ENCODE results near the gene ZNF80.
"Not testable (repeated sequence)": the region's sequence is repeated elsewhere in the genome, so short reads cannot be mapped to it uniquely, and the experiment has no call there.

The ZNF80 gene

DNA sequence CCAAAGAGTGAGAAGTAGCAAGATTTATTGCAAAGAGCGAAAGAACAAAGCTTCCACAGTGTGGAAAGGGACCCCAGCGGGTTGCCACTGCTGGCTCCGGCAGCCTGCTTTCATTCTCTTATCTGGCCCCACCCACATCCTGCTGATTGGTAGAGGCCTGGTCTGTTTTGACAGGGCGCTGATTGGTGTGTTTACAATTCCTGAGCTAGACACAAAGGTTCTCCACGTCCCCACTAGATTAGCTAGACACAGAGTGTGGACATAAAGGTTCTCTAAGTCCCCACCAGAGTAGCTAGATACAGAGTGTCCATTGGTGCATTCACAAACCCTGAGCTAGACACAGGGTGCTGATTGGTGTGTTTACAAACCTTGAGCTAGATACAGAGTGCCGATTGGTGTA lies at the start of gene ZNF80:
TSS of gene ZNF80 (minus strand) at position 101 of the 400 bp plus-strand sequence. CDS start 504 bp downstream, outside the sequence.
- not testable (repeated sequence) for DNase-seq

DNA sequence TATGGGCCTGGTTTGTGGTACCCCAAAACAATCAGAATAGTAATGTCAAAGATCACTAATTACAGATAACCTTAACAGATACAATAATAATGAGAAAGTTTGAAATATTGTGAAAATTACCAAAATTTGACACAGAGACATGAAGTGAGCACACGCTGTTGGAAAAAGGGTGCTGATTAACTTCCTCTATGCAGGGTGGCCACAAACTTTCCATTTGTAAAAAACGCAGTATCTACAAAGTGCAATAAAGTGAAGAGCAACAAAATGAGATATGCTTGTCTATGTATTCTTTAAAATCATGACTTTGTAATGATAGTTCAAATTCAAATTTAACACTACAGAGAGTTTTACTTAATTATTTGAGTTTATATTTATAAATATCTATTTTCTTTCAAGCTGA lies 48.9 kb upstream of the ZNF80 start:
- no peak for DNase-seq

- no peak for DNase-seq
Observed at GRCh38 chr3:114285648-114286230, 48.4 kb upstream of the ZNF80 start.

DNA sequence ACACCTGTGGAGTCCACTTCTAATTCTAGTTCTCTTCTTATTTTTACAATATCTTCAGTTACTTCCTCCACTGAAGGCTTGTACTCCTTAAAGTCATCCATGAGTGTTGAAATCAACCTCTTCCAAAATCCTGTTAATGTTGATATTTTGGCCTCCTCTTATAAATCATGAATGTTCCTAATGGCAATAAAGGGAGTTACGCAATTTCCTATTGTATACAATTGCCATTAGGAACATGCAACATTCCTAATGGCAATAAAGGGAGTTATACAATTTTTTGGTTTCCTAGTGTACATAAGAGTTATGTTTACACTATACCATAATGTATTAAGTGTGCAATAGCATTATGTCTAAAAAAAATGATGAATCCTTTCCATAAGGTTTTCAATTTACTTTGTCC lies 47.3 kb upstream of the ZNF80 start:
- DNase-seq, result no peak

DNA sequence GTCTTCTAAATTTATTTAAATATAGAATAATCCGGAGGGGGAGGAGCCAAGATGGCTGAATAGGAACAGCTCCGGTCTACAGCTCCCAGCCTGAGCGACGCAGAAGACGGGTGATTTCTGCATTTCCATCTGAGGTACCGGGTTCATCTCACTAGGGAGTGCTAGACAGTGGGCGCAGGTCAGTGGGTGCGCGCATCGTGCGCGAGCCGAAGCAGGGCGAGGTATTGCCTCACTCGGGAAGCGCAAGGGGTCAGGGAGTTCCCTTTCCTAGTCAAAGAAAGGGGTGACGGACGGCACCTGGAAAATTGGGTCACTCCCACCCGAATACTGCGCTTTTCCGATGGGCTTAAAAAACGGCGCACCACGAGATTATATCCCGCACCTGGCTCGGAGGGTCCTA lies 39.5 kb upstream of the ZNF80 start:
- DNase-seq, result not testable (repeated sequence)

GRCh38 chr3:114274929-114275328 lies 37.6 kb upstream of the ZNF80 start:
- no peak for DNase-seq

DNA sequence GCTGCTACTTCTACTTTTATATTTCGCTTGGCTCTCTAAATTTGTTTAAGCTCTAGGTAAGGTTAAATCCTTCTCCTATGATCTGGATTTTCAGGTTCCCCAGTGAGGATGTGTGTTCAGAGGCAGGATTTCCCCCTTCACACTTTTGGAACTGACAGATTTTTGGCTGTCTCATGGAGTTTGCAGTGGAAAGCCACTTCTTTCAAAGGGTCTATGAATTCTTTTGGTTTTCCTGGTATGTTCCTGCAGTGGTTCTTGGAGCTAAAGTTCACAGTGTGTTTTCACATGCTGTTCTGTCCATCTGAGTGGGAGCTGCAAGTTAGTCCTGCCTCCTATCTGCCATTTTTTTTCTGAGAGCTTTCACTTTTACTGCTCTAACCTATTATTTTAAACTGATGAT lies 34.9 kb upstream of the ZNF80 start:
- DNase-seq, result no peak

DNA sequence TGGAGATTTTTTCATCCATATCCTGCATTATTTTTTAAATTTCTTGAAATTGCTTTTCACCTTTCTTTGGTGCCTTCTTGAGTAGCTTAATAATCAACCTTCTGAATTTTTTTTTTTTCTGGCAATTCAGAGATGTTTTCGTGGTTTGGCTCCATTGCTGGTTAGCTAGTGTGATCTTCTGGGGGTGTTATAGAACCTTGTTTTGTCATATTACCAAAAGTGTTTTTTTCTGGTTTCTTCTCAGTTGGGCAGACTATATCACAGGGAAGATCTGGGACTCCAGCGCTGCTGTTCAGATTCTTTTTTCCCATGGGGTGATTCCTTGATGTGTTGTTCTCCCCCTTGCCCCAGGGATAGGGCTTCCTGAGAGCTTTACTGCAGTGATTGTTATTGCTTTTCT lies 32.6 kb upstream of the ZNF80 start:
- no peak for DNase-seq

GRCh38 chr3:114260152-114260551 lies 22.8 kb upstream of the ZNF80 start:
- no peak for DNase-seq

DNA sequence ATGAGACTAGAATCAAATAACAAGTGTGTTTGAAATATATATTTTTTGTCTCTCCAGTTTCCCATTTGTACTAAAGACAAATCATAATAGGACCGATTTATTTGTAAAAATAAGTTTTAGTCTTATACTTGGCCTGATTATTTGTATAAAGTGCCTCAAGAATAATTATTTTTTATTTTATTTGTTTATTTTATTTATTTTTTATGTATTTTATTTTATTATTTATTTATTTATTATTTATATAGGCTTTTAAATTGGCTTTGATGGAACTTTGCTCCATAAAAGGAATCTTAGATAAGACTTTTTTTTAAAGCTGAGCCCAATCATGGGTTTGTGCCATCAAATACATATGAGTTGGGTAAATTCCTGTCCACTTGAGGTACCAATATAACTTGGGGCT lies 22.2 kb upstream of the ZNF80 start:
- no peak for DNase-seq

- no peak for DNase-seq
Observed at GRCh38 chr3:114253505-114253904, 16.1 kb upstream of the ZNF80 start.

DNA sequence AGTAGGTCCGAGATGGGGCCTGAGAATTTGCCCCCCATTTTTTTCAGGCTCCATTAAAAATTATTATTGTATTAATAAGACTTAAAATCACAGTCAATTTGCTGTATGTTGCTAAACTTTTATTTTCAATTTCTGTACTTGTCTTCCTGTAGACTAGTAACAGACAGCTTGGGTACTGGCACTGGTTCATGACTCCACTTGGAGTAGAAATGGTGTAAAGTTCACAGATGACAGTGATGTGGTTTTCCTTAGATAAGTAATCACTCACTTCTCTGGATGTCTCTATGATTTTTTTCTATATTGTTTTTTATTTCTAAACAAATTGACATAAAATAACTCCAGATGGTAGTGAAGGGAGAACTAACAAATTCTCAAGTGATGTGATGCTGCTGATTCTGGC lies 15.6 kb upstream of the ZNF80 start:
- DNase-seq, result no peak

GRCh38 chr3:114242947-114243346 lies 5.6 kb upstream of the ZNF80 start:
- no peak for DNase-seq

- DNase-seq, result no peak
Observed at GRCh38 chr3:114241262-114241661, 3.9 kb upstream of the ZNF80 start.

DNA sequence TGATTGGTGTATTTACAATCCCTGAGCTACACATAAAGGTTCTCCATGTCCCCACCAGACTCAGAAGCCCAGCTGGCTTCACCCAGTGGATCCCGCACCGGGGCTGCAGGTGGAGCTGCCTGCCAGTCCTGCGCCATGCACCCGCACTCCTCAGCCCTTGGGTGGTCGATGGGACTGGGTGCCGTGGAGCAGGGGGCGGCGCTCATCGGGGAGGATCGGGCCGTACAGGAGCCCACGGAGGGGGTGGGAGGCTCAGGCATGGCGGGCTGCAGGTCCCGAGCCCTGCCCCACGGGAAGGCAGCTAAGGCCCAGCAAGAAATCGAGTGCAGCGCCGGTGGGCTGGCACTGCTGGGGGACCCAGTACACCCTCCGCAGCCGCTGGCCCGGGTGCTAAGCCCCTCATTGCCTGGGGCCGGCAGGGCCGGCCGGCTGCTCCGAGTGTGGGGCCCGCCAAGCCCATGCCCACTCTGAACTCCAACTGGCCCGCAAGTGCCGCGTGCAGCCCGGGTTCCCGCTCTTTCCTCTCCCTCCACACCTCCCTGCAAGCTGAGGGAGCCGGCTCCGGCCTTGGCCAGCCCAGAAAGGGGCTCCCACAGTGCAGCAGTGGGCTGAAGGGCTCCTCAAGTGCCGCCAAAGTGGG lies 888 bp upstream of the ZNF80 start:
- not testable (repeated sequence) for DNase-seq

- no peak for DNase-seq
Observed at GRCh38 chr3:114235431-114235830, 1.9 kb downstream of the ZNF80 start.

DNA sequence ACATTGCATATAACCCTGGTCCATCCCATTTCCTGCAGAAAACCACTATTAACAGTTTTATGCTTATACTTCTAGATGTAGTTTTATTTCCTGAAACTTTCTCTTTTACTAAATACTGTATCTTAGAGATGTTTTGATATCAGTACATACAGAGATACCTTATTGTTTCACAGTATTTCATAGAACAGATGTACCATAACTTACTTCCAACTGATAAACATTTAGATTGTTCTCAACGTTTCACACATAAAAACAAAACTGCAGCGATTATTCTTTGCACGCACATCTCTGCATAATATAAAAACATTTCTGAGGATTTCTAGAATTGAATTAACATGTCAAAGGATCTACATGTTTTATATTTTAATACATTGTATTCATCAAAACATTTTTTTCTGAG lies 2.6 kb downstream of the ZNF80 start:
- no peak for DNase-seq

DNA sequence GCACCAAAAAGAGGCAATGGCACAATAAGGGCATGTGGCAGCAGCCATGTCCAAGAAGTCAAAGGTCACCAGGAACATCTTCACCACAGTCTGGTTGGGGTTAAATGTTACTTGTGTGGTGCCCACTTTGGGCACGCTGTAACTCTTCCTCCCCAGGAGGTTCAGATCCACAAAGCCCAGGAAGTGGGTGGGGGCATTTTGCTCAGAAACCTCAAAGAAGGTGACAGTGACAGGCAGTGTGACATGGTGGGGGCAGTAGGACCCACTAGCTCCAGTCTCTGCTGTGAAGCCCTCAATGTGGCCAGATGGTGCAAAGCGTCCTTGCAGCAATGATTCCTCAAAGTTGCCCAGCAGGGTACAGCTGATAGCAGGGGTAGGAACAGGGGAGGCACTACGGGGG lies 5.8 kb downstream of the ZNF80 start:
- DNase-seq, result peak; percentile 80

GRCh38 chr3:114227076-114227475 lies 10.3 kb downstream of the ZNF80 start:
- DNase-seq, result no peak

- no peak for DNase-seq
Observed at GRCh38 chr3:114226313-114226712, 11.1 kb downstream of the ZNF80 start.

DNA sequence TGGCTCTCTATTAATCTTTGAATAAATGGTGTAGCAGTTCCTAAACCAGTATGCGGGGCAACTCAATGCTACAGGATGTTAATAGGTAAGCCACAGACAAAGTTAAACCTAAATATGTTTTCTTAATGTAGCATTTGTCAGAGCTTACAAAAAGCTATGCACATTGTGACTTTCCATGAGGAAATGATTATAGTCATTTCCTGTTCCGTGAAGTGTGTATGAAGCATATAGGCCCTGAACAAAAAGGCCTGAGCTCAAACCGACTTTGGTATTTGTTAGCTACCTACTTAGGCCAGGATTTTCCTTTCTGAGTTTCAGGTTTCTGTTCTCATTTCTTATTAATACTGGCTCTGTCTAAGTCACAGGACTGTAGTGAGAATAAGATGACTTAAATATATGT lies 14.2 kb downstream of the ZNF80 start:
- DNase-seq, result no peak

GRCh38 chr3:114221881-114222264 lies 15.5 kb downstream of the ZNF80 start:
- DNase-seq, result no peak

- peak; percentile 82 for DNase-seq
Observed at GRCh38 chr3:114221165-114221880, 16.1 kb downstream of the ZNF80 start.

GRCh38 chr3:114219741-114220140 lies 17.6 kb downstream of the ZNF80 start:
- no peak for DNase-seq
